ENCODE data around the gene PTGR3. TPM values are rescaled to one million over a fixed set of nuclear protein-coding genes. Genes with fewer than 3 reads are reported as not detected.
"Not testable (repeated sequence)": the region's sequence is repeated elsewhere in the genome, so short reads cannot be mapped to it uniquely, and the experiment has no call there.

PTGR3 gene
- total and polyA plus RNA-seq, 2 donors (not counting 1 experiment from before 2014, with no cell fraction given) = 27.5 to 30.2 TPM

DNA sequence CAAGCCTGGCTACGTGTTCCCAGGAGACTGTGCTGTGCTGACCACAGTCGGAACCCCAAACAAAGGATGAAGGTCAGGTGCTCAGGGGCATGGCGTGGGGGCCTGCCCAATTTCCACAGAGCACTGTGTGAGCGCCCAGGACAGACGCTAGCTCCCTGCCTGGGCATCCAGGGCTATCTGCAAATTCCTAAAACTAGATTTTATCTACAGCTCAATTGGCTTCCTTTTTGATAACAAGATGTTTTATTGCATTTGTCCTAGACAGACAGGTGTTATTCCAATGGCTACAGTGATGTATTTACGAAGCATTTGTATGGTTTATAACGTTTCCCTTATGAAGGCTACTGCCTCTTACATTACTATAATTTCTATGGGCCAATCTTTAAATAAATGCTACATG lies 16.0 kb downstream of the PTGR3 start:
- Mint-ChIP-seq H3K4me3 (no peak overlapping the region), H3K9me3 (ENCODE audit: insufficient read depth) (no peaks in the 10 kb centered on the region), H3K4me1 (no peaks in the 10 kb centered on the region), H3K27me3 (peaks cover 12% of the 10 kb centered on the region), H3K27ac (no peak overlapping the region)
- H3K9ac ChIP-seq (ENCODE audit: low read length) = no peak overlapping the region
- no peaks in the 10 kb centered on the region for H3K36me3 ChIP-seq (replicated peaks in 1 of 2; ENCODE audit: control extremely low read depth in 1 of 2, control insufficient read depth in 1 of 2, extremely low read depth in 1 of 2, insufficient read depth in 2 of 2, low read length in 1 of 2)
- H3K27ac ChIP-seq (ENCODE audit: low read length in 2 of 2) = no peak overlapping the region
- TF ChIP-seq EZH2 (IDR thresholded peaks at IDR 0.05; ENCODE audit: borderline replicate concordance, insufficient read depth, low read depth, low read length, poor library complexity, severe bottlenecking) = no peak
- TF ChIP-seq CTCF (IDR thresholded peaks at IDR 0.05) = no peak
- no peak overlapping the region for H3K4me2 ChIP-seq (replicated peaks; ENCODE audit: low read depth, low read length, poor library complexity, severe bottlenecking)
- no peak overlapping the region for H2AFZ ChIP-seq (ENCODE audit: insufficient read depth, low read depth, low read length, poor library complexity, severe bottlenecking)
- no peaks in the 10 kb centered on the region for H3K79me2 ChIP-seq (ENCODE audit: control insufficient read depth, insufficient read depth, low read length)
- 74% methylated on average over 5 of the region's 7 CpGs for WGBS (ENCODE audit: insufficient coverage)
- no peaks in the 10 kb centered on the region for H3K4me1 ChIP-seq (ENCODE audit: control insufficient read depth in 2 of 2, insufficient read depth in 2 of 2, low read length in 2 of 2)
- POLR2A ChIA-PET = no interaction called here
- no peak overlapping the region for H3K4me3 ChIP-seq (ENCODE audit: control extremely low read depth in 1 of 5, extremely low read depth in 1 of 5, insufficient read depth in 1 of 5, low read depth in 2 of 5, low read length in 4 of 5)
- no peak for ATAC-seq (ENCODE audit: low read depth)
- CTCF ChIA-PET = no interaction called here
- DNase-seq = no peak
- H3K27me3 ChIP-seq (replicated peaks in 1 of 4; ENCODE audit: control extremely low read depth in 1 of 4, control insufficient read depth in 3 of 4, insufficient read depth in 4 of 4, low read length in 3 of 4) = peaks cover 0 to 2% (median 0%) of the 10 kb centered on the region in 4 experiments
- intact Hi-C loops (cut with micrococcal nuclease) = no loop called here
- H4K20me1 ChIP-seq (ENCODE audit: control insufficient read depth, insufficient read depth, low read length, poor library complexity, severe bottlenecking) = no peaks in the 10 kb centered on the region
- H3K9me3 ChIP-seq (ENCODE audit: control extremely low read depth in 1 of 3, control insufficient read depth in 2 of 3, insufficient read depth in 1 of 3, low read length in 2 of 3) = peaks cover 0 to 2% (median 0%) of the 10 kb centered on the region in 3 donors

DNA sequence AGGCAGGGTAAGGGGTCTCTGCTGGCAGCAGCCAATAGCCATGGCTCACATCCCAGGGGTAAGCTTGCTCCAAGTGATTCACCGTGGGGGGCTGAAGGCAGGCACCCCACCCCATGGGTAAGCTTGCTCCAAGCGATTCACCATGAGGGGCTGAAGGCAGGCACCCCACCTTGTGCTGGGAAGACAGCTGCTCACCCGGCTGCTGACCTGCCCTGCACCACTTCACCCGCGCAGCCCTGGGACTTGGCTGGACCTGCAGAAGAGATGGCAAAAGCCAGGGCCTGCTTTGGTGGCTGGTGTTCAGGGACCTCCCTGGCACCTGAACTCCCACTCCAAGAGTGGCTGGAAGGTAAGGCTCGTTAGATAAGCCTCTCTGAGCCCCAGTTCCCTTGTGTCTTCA lies 19.2 kb downstream of the PTGR3 start:
- Mint-ChIP-seq H3K4me1 (no peaks in the 10 kb centered on the region), H3K9me3 (ENCODE audit: insufficient read depth) (no peaks in the 10 kb centered on the region), H3K27ac (no peak overlapping the region), H3K27me3 (peaks cover 31% of the 10 kb centered on the region), H3K4me3 (no peak overlapping the region)
- ATAC-seq (ENCODE audit: low read depth) = no peak
- no peak overlapping the region for H3K27ac ChIP-seq (ENCODE audit: low read length in 2 of 2)
- H3K9ac ChIP-seq (ENCODE audit: low read length) = no peak overlapping the region
- intact Hi-C loops (cut with micrococcal nuclease) = no loop called here
- CTCF ChIA-PET = no interaction called here
- H3K4me3 ChIP-seq (ENCODE audit: control extremely low read depth in 1 of 5, extremely low read depth in 1 of 5, insufficient read depth in 1 of 5, low read depth in 2 of 5, low read length in 4 of 5) = no peak overlapping the region
- no peaks in the 10 kb centered on the region for H3K79me2 ChIP-seq (ENCODE audit: control insufficient read depth, insufficient read depth, low read length)
- H3K27me3 ChIP-seq (replicated peaks in 1 of 4; ENCODE audit: control extremely low read depth in 1 of 4, control insufficient read depth in 3 of 4, insufficient read depth in 4 of 4, low read length in 3 of 4) = peaks cover 0 to 11% (median 0%) of the 10 kb centered on the region in 4 experiments
- POLR2A ChIA-PET = no interaction called here
- H3K4me1 ChIP-seq (ENCODE audit: control insufficient read depth in 2 of 2, insufficient read depth in 2 of 2, low read length in 2 of 2) = no peaks in the 10 kb centered on the region
- no peaks in the 10 kb centered on the region for H4K20me1 ChIP-seq (ENCODE audit: control insufficient read depth, insufficient read depth, low read length, poor library complexity, severe bottlenecking)
- peaks cover 0 to 5% (median 0%) of the 10 kb centered on the region in 3 donors for H3K9me3 ChIP-seq (ENCODE audit: control extremely low read depth in 1 of 3, control insufficient read depth in 2 of 3, insufficient read depth in 1 of 3, low read length in 2 of 3)
- no peak for TF ChIP-seq EZH2 (IDR thresholded peaks at IDR 0.05; ENCODE audit: borderline replicate concordance, insufficient read depth, low read depth, low read length, poor library complexity, severe bottlenecking)
- no peak for TF ChIP-seq CTCF (IDR thresholded peaks at IDR 0.05)
- no peak overlapping the region for H2AFZ ChIP-seq (ENCODE audit: insufficient read depth, low read depth, low read length, poor library complexity, severe bottlenecking)
- no peak for DNase-seq
- no peak overlapping the region for H3K4me2 ChIP-seq (replicated peaks; ENCODE audit: low read depth, low read length, poor library complexity, severe bottlenecking)
- H3K36me3 ChIP-seq (replicated peaks in 1 of 2; ENCODE audit: control extremely low read depth in 1 of 2, control insufficient read depth in 1 of 2, extremely low read depth in 1 of 2, insufficient read depth in 2 of 2, low read length in 1 of 2) = no peaks in the 10 kb centered on the region
- WGBS (ENCODE audit: insufficient coverage) = 98% methylated on average over 5 of the region's 6 CpGs

- H3K4me3 Mint-ChIP-seq; CTCF ChIA-PET; H3K27ac Mint-ChIP-seq; H3K4me1 ChIP-seq (ENCODE audit: control insufficient read depth in 2 of 2, insufficient read depth in 2 of 2, low read length in 2 of 2); H4K20me1 ChIP-seq (ENCODE audit: control insufficient read depth, insufficient read depth, low read length, poor library complexity, severe bottlenecking); H3K4me2 ChIP-seq (replicated peaks; ENCODE audit: low read depth, low read length, poor library complexity, severe bottlenecking); H3K9me3 Mint-ChIP-seq (ENCODE audit: insufficient read depth); H3K4me1 Mint-ChIP-seq; H3K9ac ChIP-seq (ENCODE audit: low read length); ATAC-seq (ENCODE audit: low read depth); H3K4me3 ChIP-seq (ENCODE audit: control extremely low read depth in 1 of 5, extremely low read depth in 1 of 5, insufficient read depth in 1 of 5, low read depth in 2 of 5, low read length in 4 of 5); intact Hi-C loops (cut with micrococcal nuclease); H3K36me3 ChIP-seq (replicated peaks in 1 of 2; ENCODE audit: control extremely low read depth in 1 of 2, control insufficient read depth in 1 of 2, extremely low read depth in 1 of 2, insufficient read depth in 2 of 2, low read length in 1 of 2); POLR2A ChIA-PET; H3K27ac ChIP-seq (ENCODE audit: low read length in 2 of 2); H3K79me2 ChIP-seq (ENCODE audit: control insufficient read depth, insufficient read depth, low read length); H2AFZ ChIP-seq (ENCODE audit: insufficient read depth, low read depth, low read length, poor library complexity, severe bottlenecking); DNase-seq: not testable (repeated sequence)
- H3K27me3 Mint-ChIP-seq = peaks cover 47% of the 10 kb centered on the region
- peaks cover 0 to 12% (median 0%) of the 10 kb centered on the region in 3 donors for H3K9me3 ChIP-seq (ENCODE audit: control extremely low read depth in 1 of 3, control insufficient read depth in 2 of 3, insufficient read depth in 1 of 3, low read length in 2 of 3)
- WGBS (ENCODE audit: insufficient coverage) = 100% methylated on average over 1 of the region's 4 CpGs
- peaks cover 0 to 11% (median 0%) of the 10 kb centered on the region in 4 experiments for H3K27me3 ChIP-seq (replicated peaks in 1 of 4; ENCODE audit: control extremely low read depth in 1 of 4, control insufficient read depth in 3 of 4, insufficient read depth in 4 of 4, low read length in 3 of 4)
Measured at GRCh38 chr18:75187702-75188101, 21.2 kb downstream of the PTGR3 start.
